ENCODE measurements around the gene EVA1C.
"Not testable (repeated sequence)": the region's sequence is repeated elsewhere in the genome, so short reads cannot be mapped to it uniquely, and the experiment has no call there.

EVA1C gene, protein sequence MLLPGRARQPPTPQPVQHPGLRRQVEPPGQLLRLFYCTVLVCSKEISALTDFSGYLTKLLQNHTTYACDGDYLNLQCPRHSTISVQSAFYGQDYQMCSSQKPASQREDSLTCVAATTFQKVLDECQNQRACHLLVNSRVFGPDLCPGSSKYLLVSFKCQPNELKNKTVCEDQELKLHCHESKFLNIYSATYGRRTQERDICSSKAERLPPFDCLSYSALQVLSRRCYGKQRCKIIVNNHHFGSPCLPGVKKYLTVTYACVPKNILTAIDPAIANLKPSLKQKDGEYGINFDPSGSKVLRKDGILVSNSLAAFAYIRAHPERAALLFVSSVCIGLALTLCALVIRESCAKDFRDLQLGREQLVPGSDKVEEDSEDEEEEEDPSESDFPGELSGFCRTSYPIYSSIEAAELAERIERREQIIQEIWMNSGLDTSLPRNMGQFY

DNA sequence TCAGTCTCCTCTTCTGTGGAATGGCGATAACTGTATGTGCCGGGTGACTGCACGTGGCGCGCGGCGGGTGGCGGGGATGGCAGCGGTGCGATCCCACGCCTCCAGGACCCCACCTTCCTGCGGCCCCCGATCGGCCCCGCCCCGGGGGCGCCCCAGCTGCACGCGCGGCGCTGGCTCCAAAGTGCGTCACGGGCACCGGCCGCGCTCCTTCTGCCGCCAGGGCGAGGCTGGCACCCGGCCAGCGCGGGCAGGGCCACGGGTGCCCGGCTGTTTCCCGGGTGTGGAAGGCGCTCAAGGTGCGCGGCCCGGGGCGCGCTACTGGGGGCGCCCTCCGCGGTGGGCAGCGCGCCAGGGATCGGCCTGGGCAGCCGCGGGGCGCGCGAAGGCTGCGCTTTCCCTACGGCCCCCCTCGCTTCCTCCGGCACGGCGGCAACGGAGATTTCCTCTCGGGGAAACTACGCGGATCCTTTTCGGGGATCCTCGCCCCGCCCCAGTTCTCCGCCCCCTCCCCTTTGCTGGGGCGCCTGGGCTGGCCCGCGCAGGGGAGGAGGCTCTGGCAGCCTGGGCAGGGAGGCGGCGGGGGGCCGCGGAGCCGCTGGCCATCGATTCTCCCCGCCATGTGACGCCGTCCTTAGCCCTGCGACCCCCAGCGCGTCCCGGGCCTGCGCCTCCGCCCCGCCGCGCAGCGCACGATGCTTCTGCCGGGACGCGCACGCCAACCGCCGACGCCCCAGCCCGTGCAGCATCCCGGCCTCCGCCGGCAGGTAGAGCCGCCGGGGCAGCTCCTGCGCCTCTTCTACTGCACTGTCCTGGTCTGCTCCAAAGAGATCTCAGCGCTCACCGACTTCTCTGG is at the start of gene EVA1C:
Gene EVA1C (plus strand): TSS at position 545 of the 853 bp plus-strand sequence. CDS start 148 bp downstream, at position 693.
- no peak for DNase-seq

DNA sequence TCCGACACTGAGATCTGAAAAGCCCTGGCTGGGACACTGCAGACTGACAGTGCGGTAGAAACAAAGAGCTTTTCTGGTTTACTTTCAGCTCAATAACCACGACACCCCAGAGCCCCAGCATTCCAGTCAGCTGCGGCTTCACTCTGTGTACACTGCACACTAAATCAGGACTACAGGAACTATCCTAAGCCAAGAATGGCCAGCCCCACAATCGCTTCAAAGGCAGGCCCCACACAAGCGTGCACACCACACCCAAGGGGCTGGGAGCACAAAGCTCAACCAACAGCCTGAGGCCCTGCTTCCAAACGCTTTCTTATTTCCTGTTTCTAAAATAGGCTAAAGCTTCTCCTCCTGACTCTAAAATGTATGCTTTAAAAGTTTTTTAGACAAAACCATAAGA is 48.1 kb upstream of the EVA1C start:
- no peak for DNase-seq

DNA sequence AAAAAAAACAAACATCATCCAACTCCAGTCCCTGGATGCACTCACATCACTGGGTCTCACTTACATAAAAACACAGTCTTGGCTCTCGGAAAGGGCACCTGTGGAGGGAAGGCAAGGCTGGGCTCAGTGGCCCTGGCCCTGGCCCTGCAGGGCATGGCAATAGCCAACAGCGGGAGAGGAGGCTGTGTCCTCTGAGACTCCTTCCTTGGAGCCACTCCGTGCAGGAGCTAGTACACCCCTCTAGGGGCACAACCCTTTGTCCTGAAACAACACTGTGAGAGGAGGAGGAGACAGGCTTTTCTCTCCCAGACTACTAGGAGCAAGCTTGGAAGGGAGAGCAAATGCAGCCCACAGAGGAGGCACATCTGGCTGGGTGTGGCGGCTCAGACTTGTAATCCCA is 47.7 kb upstream of the EVA1C start:
- DNase-seq: no peak

DNA sequence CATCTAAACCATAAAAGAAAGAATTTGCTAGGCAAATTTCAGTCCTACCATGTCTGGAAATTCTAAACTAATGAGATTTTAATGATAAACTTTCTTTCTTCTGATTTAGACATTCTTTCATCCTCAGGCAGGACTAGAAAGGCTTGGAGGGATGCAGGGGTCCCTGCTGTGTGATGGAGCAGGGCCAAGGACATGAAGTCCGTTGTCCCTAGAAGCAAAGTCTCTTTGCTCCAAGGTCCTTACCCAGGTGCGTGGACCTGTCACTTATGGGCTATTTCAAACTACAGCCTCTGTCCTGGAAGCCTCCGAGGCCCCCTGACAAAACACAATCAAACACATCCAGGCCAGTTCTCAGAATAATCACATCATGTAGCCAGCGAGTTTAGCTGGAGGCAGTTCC is 46.3 kb upstream of the EVA1C start:
- no peak for DNase-seq

DNA sequence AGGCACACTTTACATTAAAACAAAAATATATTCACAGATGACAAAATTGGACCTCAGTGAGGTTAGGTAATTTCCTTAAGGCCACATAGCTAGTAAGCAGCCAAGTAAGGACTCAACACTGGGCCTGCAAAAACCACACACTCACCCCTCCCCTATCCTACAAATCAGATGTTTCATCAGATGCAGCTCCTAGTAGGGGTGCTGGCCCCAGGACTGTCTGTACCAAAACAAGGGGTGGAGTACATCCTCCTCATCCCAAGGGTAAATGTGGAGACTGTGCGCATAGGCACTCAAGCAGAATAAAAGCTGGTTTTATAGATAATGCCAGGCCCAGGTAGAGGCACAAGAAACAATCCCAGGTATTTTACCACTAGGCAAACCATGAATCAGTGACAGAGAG is 45.3 kb upstream of the EVA1C start:
- DNase-seq: no peak

DNA sequence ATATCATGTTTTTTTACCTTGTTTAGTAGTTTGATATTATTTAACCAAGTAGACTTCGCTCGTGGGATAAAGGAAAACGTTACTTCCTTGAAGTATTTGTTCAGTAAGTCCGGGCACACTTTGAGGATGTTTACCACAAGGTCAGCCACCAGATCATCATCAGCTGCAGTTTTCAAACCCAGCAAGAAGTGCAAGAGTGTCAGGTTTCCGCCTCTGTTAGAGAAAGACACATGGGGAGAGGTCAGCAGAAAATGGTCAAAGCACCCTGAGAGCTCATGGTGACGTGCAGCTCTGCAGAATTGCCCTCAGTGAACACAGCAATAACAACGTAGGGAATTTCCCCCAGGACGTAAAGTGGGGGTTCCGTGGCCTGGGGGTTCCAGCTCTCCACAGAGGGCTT is 44.1 kb upstream of the EVA1C start:
- DNase-seq: no peak

DNA sequence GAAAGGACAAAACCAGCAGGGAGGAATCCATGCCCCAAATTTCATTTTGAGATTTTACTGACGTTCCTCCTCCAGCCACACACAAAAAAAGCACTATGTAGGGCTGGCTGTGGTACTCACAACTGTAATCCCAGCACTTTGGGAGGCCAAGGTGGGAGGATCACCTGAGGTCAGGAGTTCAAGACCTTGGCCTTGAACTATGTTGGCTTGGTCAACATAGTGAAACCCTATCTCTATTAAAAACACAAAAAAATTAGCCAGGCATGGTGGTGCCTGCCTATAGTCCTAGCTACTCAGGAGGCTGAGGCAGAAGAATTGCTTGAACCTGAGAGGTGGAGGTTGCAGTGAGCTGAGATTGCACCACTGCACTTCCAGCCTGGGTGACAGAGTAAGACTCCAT is 43.5 kb upstream of the EVA1C start:
- DNase-seq: not testable (repeated sequence)

DNA sequence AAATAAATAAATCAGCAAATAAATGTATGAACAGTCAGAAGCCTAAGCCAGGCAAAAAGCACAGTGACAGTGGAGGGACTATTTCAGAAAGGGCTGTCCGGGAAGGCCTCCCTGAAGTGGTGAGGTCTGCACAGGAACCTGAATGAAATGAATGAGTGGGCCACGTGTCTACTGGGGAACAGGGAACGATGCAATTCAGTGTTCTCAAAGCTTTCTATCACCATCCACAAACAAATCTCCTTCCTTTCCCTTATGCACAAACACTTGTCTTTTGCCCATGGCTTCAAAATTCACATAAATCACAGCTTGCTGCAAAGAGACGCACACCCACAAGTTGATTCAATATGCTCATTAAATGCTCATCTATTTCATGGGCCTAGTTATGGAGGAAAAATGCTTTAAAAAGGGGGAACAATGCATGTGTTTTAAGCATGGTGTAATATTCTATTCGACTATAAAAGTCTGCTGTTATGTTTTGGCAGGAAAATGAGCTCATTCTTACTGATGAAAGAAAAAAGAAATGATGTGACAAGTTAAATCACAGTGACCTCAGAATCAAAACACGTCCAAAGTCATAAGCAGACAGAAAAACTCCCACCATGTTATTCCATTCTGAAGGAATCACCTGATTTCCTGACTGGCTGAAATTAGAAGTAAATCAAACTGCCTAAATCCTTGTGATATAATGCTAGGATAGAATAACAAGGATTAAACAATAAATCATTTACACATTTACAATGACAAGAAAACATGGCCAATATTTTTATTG is 41.3 kb upstream of the EVA1C start:
- DNase-seq: no peak

DNA sequence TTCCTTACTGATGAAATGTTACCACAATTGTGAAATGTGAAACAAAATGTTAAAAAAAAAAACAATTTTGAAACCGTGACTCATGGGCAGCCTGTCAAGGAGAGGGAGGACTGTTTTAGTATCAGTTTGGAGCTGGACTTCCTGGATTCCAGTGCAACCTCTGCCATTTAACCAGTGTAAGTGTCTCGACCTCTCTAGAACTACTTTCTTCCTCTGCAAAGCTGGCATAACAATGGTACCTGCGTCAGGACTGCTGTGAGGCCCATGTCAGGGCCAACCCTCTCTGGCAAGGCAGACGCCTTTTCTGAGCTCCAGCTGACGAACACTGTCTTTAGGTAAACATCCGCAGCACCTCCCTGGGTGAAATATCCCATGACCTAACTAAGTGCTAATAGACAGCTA is 40.6 kb upstream of the EVA1C start:
- no peak for DNase-seq

DNA sequence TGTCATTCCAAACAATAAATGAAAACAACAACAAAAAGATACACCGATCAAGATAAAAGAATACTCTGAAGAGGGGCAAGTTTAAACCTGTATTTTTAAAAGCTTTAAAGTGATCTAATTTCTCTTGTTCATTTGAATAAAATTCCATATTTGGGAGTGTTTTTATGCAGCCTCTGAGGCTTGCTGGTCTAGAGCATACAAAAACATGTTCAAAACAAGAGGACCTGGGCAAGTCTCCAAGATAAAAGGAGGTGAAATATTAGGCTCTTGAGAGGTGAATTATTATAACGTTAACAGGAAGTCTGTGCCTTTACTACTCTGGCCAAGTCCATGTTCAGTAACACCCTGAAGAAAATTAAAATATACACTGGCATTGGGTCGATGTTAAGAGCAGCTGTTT is 39.8 kb upstream of the EVA1C start:
- DNase-seq: no peak

DNA sequence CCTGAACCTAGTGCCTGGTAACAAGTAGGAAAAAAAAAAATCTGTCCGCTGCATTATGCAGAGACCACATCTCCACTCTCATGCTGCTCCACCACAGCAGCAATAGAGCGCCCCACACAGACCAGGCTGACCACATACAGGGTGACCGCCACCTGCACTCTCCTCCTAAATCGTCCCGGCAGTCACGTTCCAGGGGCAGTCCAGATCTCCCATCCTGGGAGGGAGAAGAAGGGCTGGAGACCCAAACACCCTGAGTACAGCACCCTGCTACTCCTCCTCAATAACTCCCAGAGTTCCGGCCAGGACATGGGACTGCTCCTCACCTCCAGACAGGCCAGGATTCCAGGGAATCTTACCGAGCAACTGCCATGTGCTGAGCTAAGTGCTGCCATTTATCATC is 35.0 kb upstream of the EVA1C start:
- DNase-seq: no peak

DNA sequence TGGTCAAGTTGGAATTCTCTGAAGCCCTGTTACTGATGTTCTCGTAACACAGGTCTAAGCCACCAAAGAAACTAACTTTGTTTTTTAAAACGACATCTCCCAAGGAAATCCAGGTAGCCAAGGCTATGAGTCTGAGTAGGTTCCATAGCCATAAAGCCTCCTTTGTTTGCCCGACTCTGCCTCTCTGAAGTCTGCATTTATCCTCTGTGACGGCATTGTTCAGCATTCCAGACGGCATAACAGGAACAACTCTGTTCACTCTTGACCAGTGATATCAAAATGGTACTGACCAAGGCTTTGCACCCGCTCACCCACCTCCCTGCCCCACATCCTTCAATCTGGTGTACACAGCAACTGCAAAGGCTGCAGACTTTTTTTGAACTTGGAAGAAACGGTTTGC is 34.5 kb upstream of the EVA1C start:
- DNase-seq: no peak

DNA sequence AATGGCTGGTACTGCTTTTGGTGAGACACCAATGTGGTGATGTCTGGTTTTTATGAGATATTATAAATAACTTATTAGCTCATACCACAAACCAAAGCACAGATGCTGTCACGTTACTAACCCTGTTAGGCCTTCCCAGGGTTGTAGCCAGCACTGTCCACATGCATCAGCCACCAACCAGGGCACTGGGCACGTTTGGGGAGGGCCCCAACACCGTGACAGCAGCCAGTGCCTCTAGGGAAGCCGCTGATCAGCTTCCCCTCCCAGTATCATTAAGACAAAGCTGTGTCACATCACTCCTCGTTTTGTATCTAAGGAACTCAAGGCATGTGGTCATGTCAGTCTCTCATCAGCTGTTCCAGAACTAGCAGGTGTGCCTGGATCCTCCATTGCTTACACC is 33.5 kb upstream of the EVA1C start:
- no peak for DNase-seq

DNA sequence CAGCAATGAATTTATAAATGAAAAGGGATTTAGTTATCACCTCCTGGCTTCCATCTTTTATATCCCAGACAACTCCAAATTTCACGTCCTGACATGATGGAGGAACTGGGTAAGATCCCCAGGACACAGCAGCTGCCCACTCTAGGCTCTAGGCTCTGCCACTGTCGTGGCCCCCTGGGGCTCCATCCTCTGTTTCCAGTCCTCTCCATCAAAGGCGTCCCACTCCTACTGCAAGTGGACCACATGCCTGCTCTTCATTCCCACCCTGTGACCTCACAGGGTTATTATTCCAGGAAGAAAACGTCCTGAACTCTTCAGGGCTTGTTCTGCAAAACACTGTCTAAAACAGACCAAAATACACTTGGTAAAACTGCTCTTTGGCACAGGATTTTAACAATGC is 31.6 kb upstream of the EVA1C start:
- no peak for DNase-seq

DNA sequence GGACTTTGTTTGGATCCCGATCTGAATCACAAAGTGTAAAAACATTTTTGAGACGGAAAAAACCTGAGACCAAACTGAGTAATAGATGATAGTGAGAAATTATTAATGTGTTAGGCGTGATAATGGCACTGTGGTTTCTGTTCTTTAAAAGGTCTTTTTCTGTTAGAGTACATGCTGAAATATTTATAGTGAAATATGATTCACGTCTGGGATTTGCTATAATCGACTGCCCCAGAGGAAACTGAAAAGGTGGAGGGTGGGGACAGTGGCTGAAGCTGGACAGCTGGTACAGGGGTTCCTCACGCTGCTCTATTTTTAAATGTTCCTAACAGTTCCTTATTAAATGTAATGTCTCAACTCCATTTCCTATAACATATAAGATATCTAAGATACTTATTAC is 30.9 kb upstream of the EVA1C start:
- DNase-seq: no peak

DNA sequence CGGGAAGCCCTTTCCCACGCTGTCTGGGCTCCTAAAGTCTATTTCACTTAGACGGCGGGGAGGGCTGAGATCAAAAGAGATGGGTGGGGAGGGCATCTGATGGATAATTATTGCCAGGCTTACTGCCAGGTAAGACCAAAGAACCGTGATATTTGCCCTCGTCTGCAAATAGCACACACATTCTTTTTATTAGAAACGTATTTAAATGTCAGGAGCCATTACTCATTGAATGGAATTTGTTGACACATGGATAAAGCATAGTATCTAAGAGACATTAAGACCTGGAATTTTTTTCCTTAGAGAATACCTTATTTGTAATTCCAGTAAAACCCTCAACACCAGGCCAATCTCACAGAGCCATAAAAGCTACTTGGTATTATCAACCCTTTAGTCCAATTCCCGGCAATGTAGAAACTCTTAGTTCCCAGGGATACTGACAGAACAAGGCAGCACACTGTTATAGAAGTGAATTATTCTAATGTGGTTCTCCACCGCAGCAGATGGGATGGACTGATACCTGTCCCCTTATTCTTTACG is 30.3 kb upstream of the EVA1C start:
- no peak for DNase-seq

DNA sequence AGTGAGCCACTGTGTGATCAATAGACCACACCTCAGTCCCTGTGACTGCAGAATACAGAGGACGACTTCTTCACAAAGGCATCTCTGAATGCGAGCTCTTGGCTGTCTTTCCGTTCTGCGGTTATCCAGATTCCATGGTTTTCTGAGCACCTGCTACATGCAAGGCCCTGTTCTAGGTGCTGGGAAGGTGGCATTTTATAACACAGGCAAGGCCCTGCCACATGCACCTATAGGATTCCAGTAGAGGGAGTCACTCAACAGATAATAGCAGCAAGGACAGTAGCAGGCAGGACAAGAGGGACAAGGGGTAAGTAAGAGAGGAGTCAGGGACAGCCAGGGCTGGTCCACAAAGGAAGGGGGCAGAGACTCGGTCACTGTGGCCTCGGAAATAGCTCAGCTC is 28.7 kb upstream of the EVA1C start:
- no peak for DNase-seq

DNA sequence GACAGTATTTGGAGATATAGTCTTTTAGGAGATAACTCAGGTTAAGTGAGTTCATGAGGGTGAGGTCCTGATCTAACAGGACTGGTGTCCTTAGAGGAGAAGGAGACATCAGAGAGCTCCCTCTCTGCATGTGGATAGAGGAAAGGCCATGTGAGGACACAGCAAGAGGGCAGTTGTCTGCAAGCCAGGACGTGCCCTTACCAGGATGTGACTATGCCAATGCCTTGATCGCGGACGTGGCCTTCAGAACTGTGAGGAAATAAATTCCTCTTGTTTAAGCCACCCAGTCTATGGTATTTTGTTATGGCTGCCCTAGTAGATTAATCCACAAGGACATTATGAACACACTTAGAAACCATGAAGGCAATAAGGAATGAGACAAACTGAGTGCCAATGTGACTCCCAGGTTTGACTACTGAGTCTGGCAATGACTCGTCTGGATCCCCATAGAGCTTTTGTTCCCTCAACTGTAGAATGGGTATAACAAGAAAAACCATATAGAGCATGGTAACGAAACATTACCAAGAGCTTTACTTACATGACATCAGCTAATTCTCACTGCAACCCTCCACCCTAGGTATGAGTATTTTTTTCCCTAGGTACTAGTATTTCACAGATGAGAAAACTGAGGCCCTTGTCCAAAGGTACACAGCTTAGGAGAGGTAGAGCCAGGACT is 26.2 kb upstream of the EVA1C start:
- no peak for DNase-seq

DNA sequence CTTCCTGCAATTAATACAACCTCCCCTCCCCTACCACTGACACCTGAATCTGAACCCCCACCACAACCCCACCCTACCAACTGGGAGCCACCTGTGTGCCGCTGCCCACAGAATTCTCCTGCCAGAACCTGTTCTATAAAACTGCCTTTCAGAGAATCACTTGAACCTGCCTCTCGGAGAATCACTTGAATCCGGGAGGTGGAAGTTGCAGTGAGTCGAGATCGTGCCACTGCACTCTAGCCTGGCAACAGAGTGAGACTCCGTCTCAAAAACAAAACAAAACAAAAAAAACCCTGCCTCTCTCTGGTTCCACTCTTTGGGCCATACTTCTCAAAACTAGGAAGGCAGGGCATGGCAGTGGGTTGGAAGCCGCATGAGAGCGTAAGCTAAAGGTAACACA is 25.4 kb upstream of the EVA1C start:
- no peak for DNase-seq

DNA sequence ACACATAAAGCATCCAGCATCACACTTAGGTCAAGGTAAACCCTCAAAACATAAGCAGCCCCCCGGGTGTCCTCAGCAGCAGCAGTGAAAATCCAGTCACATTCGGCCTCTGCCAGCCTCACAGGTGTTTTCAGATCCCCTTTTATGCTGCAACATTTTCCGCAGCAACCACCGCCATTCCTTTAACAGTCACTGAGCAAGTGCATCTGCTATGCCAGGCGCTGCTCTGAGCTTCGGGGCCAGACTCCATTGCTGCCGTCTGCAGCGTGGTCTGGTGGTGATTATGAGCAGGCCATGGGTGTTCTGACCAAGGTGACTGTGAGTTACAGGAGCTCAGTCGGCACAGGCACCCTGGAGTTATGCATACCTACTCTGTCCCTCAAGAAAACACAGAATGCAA is 24.2 kb upstream of the EVA1C start:
- no peak for DNase-seq

DNA sequence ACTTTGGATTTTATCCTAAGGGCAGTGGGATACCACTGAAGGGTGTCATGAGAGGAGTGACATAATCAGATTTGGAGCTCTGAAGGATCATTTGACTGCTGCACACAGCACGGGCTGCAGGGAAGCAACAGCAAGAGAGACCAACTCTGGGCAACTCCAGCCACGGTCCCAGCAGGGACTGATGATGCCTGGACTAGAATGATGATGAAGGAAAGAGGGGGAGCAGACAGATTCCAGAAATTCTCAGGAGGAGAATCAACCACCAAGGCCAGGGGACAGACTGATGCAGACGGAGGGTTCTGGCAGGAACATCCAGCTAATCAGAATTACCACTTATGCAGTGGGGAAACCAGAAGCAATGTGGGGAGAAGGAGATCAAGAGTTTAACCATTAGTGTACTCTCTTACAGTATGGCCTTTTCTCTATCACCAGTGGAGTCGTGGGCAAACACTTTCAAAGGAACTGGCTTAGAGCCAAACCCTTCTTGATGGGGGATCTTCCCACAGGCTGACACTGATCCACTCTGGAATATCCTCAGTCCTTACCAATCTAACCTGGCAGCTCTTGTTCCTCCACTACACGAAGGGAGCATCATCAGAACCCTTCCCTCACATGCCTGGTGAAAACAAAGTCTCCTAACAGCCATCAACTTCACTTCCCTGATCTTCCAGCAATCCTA is 23.0 kb upstream of the EVA1C start:
- no peak for DNase-seq
